HepG2 (cell line): ENCODE results near the gene UGT1A7. TPM values are rescaled to one million over a fixed set of nuclear protein-coding genes. Genes with fewer than 3 reads are reported as not detected.
A peak's percentile ranks its signal among the peaks of the same experiment; 100 is the strongest.
"Not testable (repeated sequence)": the region's sequence is repeated elsewhere in the genome, so short reads cannot be mapped to it uniquely, and the experiment has no call there.

ENCODE experiments used
- ATAC-seq: fragments of 200-7000 bp; cut with Tn5 transposase; 3 replicates; pipeline ENCODE4 v1.9.1; 2020; ENCODE audit warnings: mild to moderate bottlenecking, moderate library complexity
- BruUV-seq: library from RNA; stranded (reverse); fragments of 400-500 nt; replicated peaks from 2 replicates; lab custom pipeline; 2021; lab: Mats Ljungman, UMichigan
- CTCF ChIA-PET: fragments of 300-600 bp; formaldehyde crosslinking; extraction: SDS; loops from one replicate; lab custom pipeline; 2021; ENCODE audit warnings: low total read pairs, inconsistent platforms, low intra/inter-chr PET ratio; lab: Yijun Ruan, JAX
- POLR2A ChIA-PET: fragments of 350-600 bp; sonication (Branson Sonifier 250); formaldehyde crosslinking; loops from one replicate; lab custom pipeline; 2020; ENCODE audit warnings: antibody characterized with exemption, inconsistent platforms; lab: Yijun Ruan, JAX
- DNase-seq: peaks from one replicate; pipeline ENCODE4 v3.0.0-alpha.2; 2015; ENCODE audit warnings: low spot score
- FAIRE-seq: peaks from 3 replicates; lab custom pipeline; 2011; peaks lifted over from hg19 to GRCh38; lab: Jason Lieb, UNC
- H2AFZ ChIP-seq: one replicate; pipeline ENCODE4 v1.6.1; 2011; ENCODE audit warnings: low read length, inconsistent platforms
- H3K27ac ChIP-seq: fragments of 300-600 bp; 3 replicates; pipeline ENCODE4 v1.8.0; 2011; ENCODE audit warnings: mixed run types, mild to moderate bottlenecking, mixed read lengths, low read length, inconsistent platforms; ENCODE audit not compliant: insufficient read depth; ENCODE audit errors: extremely low read length
- H3K27me3 ChIP-seq, 2 experiments: fragments of 200-600 bp in 1 of 2; 2 replicates in 1 of 2; 3 replicates in 1 of 2; pipeline versions ENCODE4 v1.6.0 to v1.8.0; 2011; ENCODE audit warnings: low read length in 2 of 2, mild to moderate bottlenecking in 2 of 2, moderate library complexity in 2 of 2, inconsistent platforms in 1 of 2; ENCODE audit not compliant: insufficient read depth in 2 of 2, control insufficient read depth in 1 of 2
- H3K36me3 ChIP-seq, 2 experiments: fragments of 200-600 bp in 1 of 2; replicated peaks in 1 of 2; 2 replicates in 1 of 2; 3 replicates in 1 of 2; pipeline versions ENCODE4 v1.5.1 to v1.8.0; 2011; ENCODE audit warnings: low read length in 2 of 2, inconsistent platforms in 1 of 2; ENCODE audit not compliant: insufficient read depth in 2 of 2, control insufficient read depth in 1 of 2
- H3K4me1 ChIP-seq: 2 replicates; pipeline ENCODE4 v1.5.1; 2012; ENCODE audit warnings: low read length, inconsistent platforms; ENCODE audit not compliant: insufficient read depth
- H3K4me2 ChIP-seq: 2 replicates; pipeline ENCODE4 v1.6.0; 2011; ENCODE audit warnings: low read depth, low read length, inconsistent platforms
- H3K4me3 ChIP-seq, 3 experiments: fragments of 200-600 bp in 1 of 3; sonication (generic), shearing (Covaris generic) in 1 of 3; replicated peaks in 1 of 3; 2 replicates each; pipeline ENCODE4 v1.5.1; 2011 to 2016; ENCODE audit warnings: low read length in 3 of 3, inconsistent platforms in 2 of 3, low read depth in 2 of 3, mild to moderate bottlenecking in 2 of 3, control low read depth in 1 of 3, mixed read lengths in 1 of 3; ENCODE audit not compliant: insufficient read depth in 1 of 3
- H3K79me2 ChIP-seq: one replicate; pipeline ENCODE4 v1.6.1; 2011; ENCODE audit warnings: low read length, inconsistent platforms; ENCODE audit not compliant: insufficient read depth
- H3K9ac ChIP-seq: 2 replicates; pipeline ENCODE4 v1.6.0; 2011; ENCODE audit warnings: mild to moderate bottlenecking, low read depth, low read length, inconsistent platforms; ENCODE audit not compliant: insufficient read depth
- H3K9me3 ChIP-seq: 2 replicates; pipeline ENCODE4 v1.5.1; 2012; ENCODE audit warnings: mild to moderate bottlenecking, low read length
- H4K20me1 ChIP-seq: 2 replicates; pipeline ENCODE4 v1.6.0; 2011; ENCODE audit warnings: inconsistent platforms, mild to moderate bottlenecking, low read length, moderate library complexity; ENCODE audit not compliant: insufficient read depth
- CTCF ChIP-seq: sonication (generic); formaldehyde crosslinking; IDR thresholded peaks from 2 replicates; pipeline ENCODE4 v1.5.0; 2020; ENCODE audit warnings: mild to moderate bottlenecking, missing genetic modification reagents, moderate library complexity
- RAD21 ChIP-seq: fragments of 450-650 bp; formaldehyde crosslinking; IDR thresholded peaks from 2 replicates; pipeline ENCODE4 v1.5.0; 2020; ENCODE audit warnings: mild to moderate bottlenecking
- STAG1 ChIP-seq: sonication (generic); formaldehyde crosslinking; IDR thresholded peaks from 2 replicates; pipeline ENCODE4 v1.4.0; 2020; ENCODE audit warnings: missing genetic modification reagents
- ZFP36 ChIP-seq: fragments of 150-350 bp; IDR thresholded peaks from 2 replicates; pipeline ENCODE4 v1.6.1; 2018; ENCODE audit warnings: borderline replicate concordance, low read length, low read depth; ENCODE audit not compliant: partially characterized antibody
- ZNF33B ChIP-seq: sonication (generic); formaldehyde crosslinking; IDR thresholded peaks from 2 replicates; pipeline ENCODE4 v1.5.1; 2020; ENCODE audit warnings: mild to moderate bottlenecking, missing genetic modification reagents
- ZNF367 ChIP-seq: sonication (generic); formaldehyde crosslinking; IDR thresholded peaks from 2 replicates; pipeline ENCODE4 v1.4.0; 2020; ENCODE audit warnings: missing genetic modification reagents, borderline replicate concordance
- WGBS: methylation state at CpG from one replicate; pipeline ENCODE4 v1.1.6; 2017; ENCODE audit warnings: low lambda C conversion rate; 5-methylcytosine and 5-hydroxymethylcytosine counted together
- in situ Hi-C: cut with HindIII; loops from 2 replicates; pipeline ENCODE4 v1.10.0; 2017; ENCODE audit warnings: low pct_unique_long_range_greater_than_20kb; ENCODE audit not compliant: extremely low pct_ligation_motif_present
- intact Hi-C: fragments of 100-400 bp; cut with micrococcal nuclease; formaldehyde crosslinking; loops from one replicate; pipeline ENCODE4 v1.10.0; 2022; ENCODE audit not compliant: unreplicated experiment
- polyA plus RNA-seq, 8 experiments: library from polyadenylated mRNA; depleted of rRNA in 3 of 8; stranded (reverse) in 7 of 8; unstranded in 1 of 8; fragments of >200 nt; fragmentation: Illumina TruSeq in 4 of 8; extraction: Trizol in 4 of 8; gene quantifications; 2 replicates each; pipeline versions ENCODE4 v1.2.1 to v1.2.3, GENCODE V29; 2011 to 2016; ENCODE audit warnings: low read depth in 4 of 8, missing spikeins in 1 of 8, mixed read lengths in 1 of 8; ENCODE audit not compliant: insufficient read depth in 1 of 8
- total RNA-seq, 5 experiments: library from RNA; depleted of rRNA; stranded (reverse); fragments of >200 nt; fragmentation: Illumina TruSeq; extraction: Trizol; gene quantifications; 2 replicates each; pipeline ENCODE4 v1.2.3, GENCODE V29; 2016; ENCODE audit warnings: low read depth in 1 of 5

The UGT1A7 gene
- total and polyA plus RNA-seq, 2 of the 13 experiments (the other 11 are each of a cell fraction or from before 2014, with no cell fraction given): not detected

DNA sequence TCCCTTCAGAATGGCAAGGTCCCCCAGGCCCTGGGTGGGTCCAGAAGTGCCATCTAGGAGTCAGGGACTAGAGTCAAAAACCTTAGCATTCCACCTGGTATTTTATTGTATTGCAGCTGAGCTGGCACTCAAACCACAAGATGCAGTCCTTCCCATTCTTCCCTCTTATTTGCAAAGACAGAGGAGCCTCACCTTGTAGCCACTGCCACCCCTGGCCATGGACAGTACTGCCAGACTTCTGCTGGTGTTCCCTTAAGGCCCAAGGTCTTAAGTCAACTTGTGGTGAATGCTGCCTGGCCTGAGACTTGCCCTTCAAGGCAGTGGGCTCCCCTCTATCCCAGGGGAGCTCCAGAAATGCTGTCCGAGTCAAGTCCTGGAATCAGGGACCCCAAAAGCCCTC is 38.6 kb upstream of the UGT1A7 start:
- in situ Hi-C loops: no loop called here
- Histone ChIP-seq H4K20me1 (no peaks in the 10 kb centered on the region), H3K27ac (no peak overlapping the region), H3K79me2 (no peaks in the 10 kb centered on the region), H3K36me3 (no peaks in the 10 kb centered on the region), H3K9me3 (peaks cover 27% of the 10 kb centered on the region), H3K4me2 (no peak overlapping the region), H3K4me3 (no peak overlapping the region), H3K4me1 (no peaks in the 10 kb centered on the region), H3K9ac (no peak overlapping the region)
- CTCF ChIA-PET: no interaction called here
- FAIRE-seq (no peak), ATAC-seq (peak; percentile 96), DNase-seq (peak; percentile 36)
- 43% methylated on average over 1 of the region's 1 CpG for WGBS
- POLR2A ChIA-PET: no interaction called here
- no TSS peak for BruUV-seq
- TF ChIP-seq RAD21 (CRISPR knock-in tag) (peak; percentile 11; the same call in 1 of the 2 replicates), STAG1 (peak; percentile 58), CTCF (peak; percentile 37), ZNF33B (CRISPR knock-in tag) (no peak), ZNF367 (CRISPR knock-in tag) (0 out of 2 replicates have a peak, but pooled peaks have one; percentile 38)
- TF ChIP-seq, all 625 proteins: peak for 4
- intact Hi-C loops: no loop called here
- Histone ChIP-seq H2AFZ (no peak overlapping the region), H3K27me3 (no peaks in the 10 kb centered on the region)

- FAIRE-seq, CTCF ChIA-PET, H3K4me2 ChIP-seq: not testable (repeated sequence)
These were observed 35.7 kb upstream of the UGT1A7 start for GRCh38 chr2:233646033-233646432.

More at GRCh38 chr2:233646033-233646432, 35.7 kb upstream of the UGT1A7 start:
- peak; percentile 34 for TF ChIP-seq ZFP36
- BruUV-seq, H4K20me1 ChIP-seq, H2AFZ ChIP-seq, in situ Hi-C loops, H3K27me3 ChIP-seq, DNase-seq, H3K4me3 ChIP-seq, ATAC-seq, H3K79me2 ChIP-seq, intact Hi-C loops, H3K27ac ChIP-seq, H3K36me3 ChIP-seq, POLR2A ChIA-PET, H3K4me1 ChIP-seq, H3K9ac ChIP-seq: not testable (repeated sequence)
- WGBS: 31% methylated on average over 3 of the region's 3 CpGs
- peaks cover 27% of the 10 kb centered on the region for H3K9me3 ChIP-seq
